DND-41 (cell line): ENCODE measurements around the gene EXOC6.

Experiments used
- ATAC-seq: fragments of 200-7000 bp; cut with Tn5 transposase; 3 replicates; pipeline ENCODE4 v1.9.1; 2021; ENCODE audit warnings: low read depth; ENCODE audit not compliant: insufficient read depth
- DNase-seq: peaks from one replicate; pipeline ENCODE4 v3.0.0-alpha.2; 2020
- H2AFZ ChIP-seq: 2 replicates; pipeline ENCODE4 v1.6.0; 2012; ENCODE audit warnings: low read depth, low read length
- H3K27ac ChIP-seq: 2 replicates; pipeline ENCODE4 v1.5.1; 2012; ENCODE audit warnings: low read length, inconsistent platforms
- H3K27me3 ChIP-seq: fragments of 200-600 bp; sonication (generic); 2 replicates; pipeline ENCODE4 v1.6.0; 2012; ENCODE audit warnings: low read length, mild to moderate bottlenecking, inconsistent platforms; ENCODE audit not compliant: insufficient read depth, poor library complexity
- H3K36me3 ChIP-seq: 2 replicates; pipeline ENCODE4 v1.5.1; 2012; ENCODE audit warnings: low read length, inconsistent platforms; ENCODE audit not compliant: insufficient read depth
- H3K4me1 ChIP-seq: 2 replicates; pipeline ENCODE4 v1.5.1; 2012; ENCODE audit warnings: mild to moderate bottlenecking, low read length; ENCODE audit not compliant: insufficient read depth
- H3K4me2 ChIP-seq: 2 replicates; pipeline ENCODE4 v1.6.0; 2012; ENCODE audit warnings: mild to moderate bottlenecking, moderate library complexity, low read length, inconsistent platforms; ENCODE audit not compliant: insufficient read depth
- H3K4me3 ChIP-seq, 2 experiments: fragments of 200-600 bp in 1 of 2; shearing (Covaris generic) in 1 of 2; 2 replicates each; pipeline ENCODE4 v1.5.1; 2012 to 2016; ENCODE audit warnings: inconsistent platforms in 2 of 2, low read length in 2 of 2, mild to moderate bottlenecking in 2 of 2, low read depth in 1 of 2, moderate library complexity in 1 of 2
- H3K79me2 ChIP-seq: 2 replicates; pipeline ENCODE4 v1.6.0; 2012; ENCODE audit warnings: low read length, inconsistent platforms; ENCODE audit not compliant: insufficient read depth
- H3K9ac ChIP-seq: 2 replicates; pipeline ENCODE4 v1.6.0; 2012; ENCODE audit warnings: low read depth, mild to moderate bottlenecking, inconsistent platforms, low read length, moderate library complexity
- H3K9me3 ChIP-seq: 2 replicates; pipeline ENCODE4 v1.5.1; 2012; ENCODE audit warnings: low read length, moderate library complexity, mild to moderate bottlenecking, inconsistent platforms; ENCODE audit not compliant: insufficient read depth, severe bottlenecking
- H4K20me1 ChIP-seq: 2 replicates; pipeline ENCODE4 v1.6.0; 2012; ENCODE audit warnings: low read length; ENCODE audit not compliant: insufficient read depth
- EZH2 ChIP-seq: IDR thresholded peaks from 3 replicates; pipeline ENCODE4 v1.6.1; 2012; ENCODE audit warnings: borderline replicate concordance, low read depth, mild to moderate bottlenecking, moderate library complexity, low read length, inconsistent platforms; ENCODE audit not compliant: severe bottlenecking
- TF ChIP-seq, protein P1 (sequence below): IDR thresholded peaks from 2 replicates; pipeline ENCODE4 v1.5.1; 2012; ENCODE audit warnings: borderline replicate concordance, low read length, moderate library complexity, mild to moderate bottlenecking; ENCODE audit not compliant: poor library complexity, severe bottlenecking; ENCODE audit errors: extremely low read depth

Gene EXOC6

DNA sequence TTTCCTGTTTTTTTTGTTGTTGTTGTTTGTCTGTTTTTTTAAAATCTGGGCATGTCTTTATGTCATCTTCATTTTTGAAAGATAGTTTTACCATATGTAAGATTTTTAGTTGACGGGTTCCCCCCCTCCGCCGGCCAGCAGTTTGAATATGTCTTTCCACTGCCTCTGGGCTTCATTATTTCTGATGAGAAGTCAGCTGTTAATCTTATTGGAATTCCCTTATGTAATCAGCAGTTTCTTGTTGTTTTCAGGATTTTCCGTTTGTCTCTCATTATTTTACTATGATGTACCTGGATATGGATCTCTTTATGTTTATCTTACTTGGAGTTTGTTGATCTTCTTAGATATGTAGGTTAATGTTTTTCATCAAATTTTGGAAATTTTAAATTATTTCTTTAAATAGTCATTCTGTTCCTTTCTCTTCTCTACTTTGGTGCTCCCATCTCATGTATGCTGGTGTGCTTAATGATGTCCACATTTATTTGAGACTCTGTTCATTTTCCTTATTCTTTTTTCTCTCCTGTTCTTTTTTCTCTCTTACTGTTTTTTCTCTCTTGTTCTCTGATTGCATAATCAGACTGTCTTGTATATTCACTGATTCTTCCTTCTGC is 9.7 kb downstream of the EXOC6 start:
- Histone ChIP-seq H3K36me3 (no peaks in the 10 kb centered on the region), H3K4me1 (no peaks in the 10 kb centered on the region), H3K9ac (no peak overlapping the region), H3K27ac (no peak overlapping the region), H3K27me3 (no peaks in the 10 kb centered on the region), H3K4me3 (no peak overlapping the region), H3K79me2 (peaks cover 96% of the 10 kb centered on the region), H3K4me2 (no peak overlapping the region), H3K9me3 (peaks cover 25% of the 10 kb centered on the region), H2AFZ (no peak overlapping the region), H4K20me1 (peaks cover 3% of the 10 kb centered on the region; the same call in 1 of the 2 replicates)
- ATAC-seq: no peak
- no peak for DNase-seq
- TF ChIP-seq, protein P1, sequence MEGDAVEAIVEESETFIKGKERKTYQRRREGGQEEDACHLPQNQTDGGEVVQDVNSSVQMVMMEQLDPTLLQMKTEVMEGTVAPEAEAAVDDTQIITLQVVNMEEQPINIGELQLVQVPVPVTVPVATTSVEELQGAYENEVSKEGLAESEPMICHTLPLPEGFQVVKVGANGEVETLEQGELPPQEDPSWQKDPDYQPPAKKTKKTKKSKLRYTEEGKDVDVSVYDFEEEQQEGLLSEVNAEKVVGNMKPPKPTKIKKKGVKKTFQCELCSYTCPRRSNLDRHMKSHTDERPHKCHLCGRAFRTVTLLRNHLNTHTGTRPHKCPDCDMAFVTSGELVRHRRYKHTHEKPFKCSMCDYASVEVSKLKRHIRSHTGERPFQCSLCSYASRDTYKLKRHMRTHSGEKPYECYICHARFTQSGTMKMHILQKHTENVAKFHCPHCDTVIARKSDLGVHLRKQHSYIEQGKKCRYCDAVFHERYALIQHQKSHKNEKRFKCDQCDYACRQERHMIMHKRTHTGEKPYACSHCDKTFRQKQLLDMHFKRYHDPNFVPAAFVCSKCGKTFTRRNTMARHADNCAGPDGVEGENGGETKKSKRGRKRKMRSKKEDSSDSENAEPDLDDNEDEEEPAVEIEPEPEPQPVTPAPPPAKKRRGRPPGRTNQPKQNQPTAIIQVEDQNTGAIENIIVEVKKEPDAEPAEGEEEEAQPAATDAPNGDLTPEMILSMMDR: no peak
- no peak for TF ChIP-seq EZH2

DNA sequence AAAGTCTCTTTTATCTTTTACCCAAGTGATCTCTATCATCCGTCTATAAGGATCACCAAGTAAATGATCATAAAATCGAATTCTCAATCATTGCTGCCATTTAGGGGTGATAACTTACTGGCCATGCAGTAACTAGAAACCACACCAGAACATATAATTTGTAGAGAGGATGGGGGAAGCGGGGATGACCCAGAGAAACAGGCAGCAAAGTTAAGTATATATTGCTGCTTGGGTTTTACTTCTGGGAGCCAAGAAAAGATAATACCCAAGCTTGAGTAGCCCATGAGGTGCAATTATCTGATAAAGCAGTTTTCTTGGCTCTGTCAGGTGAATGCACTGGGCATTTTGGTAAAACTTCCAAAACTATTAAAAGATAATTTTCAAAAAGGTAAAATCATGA is 18.9 kb downstream of the EXOC6 start:
- H2AFZ ChIP-seq: no peak overlapping the region
- H3K9ac ChIP-seq: no peak overlapping the region
- H3K4me3 ChIP-seq: no peak overlapping the region
- H3K4me1 ChIP-seq: no peaks in the 10 kb centered on the region
- no peak for TF ChIP-seq EZH2
- TF ChIP-seq, protein P1: no peak
- peaks cover 17% of the 10 kb centered on the region; the same call in 1 of the 2 replicates for H4K20me1 ChIP-seq
- DNase-seq (no peak), ATAC-seq (no peak)
- peaks cover 83% of the 10 kb centered on the region for H3K79me2 ChIP-seq
- no peak overlapping the region for H3K4me2 ChIP-seq
- no peaks in the 10 kb centered on the region for H3K9me3 ChIP-seq
- no peaks in the 10 kb centered on the region for H3K27me3 ChIP-seq
- no peaks in the 10 kb centered on the region for H3K36me3 ChIP-seq
- H3K27ac ChIP-seq: no peak overlapping the region

DNA sequence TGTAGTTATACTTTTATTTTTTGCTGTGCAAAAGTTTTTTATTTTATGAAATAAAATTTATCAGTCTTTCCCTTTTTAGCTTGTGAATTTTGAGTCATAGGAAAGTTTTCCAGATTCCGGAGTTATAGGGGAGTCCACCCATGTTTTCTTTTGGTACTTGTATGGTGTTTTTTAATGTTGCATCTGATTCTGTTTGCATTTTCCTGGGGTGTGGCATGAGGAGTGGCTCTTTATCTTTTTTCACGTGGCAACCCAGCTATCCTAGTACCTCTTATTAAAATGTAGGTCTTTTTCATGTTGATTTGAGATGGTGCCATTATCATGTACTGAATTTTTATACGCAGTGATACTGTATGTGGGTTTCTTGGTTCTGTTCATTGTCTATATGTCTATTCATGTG is 19.7 kb downstream of the EXOC6 start:
- Histone ChIP-seq H3K79me2 (peaks cover 83% of the 10 kb centered on the region), H3K4me3 (no peak overlapping the region), H3K9ac (no peak overlapping the region), H3K27me3 (no peaks in the 10 kb centered on the region), H3K36me3 (no peaks in the 10 kb centered on the region), H3K9me3 (no peaks in the 10 kb centered on the region), H2AFZ (no peak overlapping the region), H3K27ac (no peak overlapping the region), H3K4me2 (no peak overlapping the region), H3K4me1 (no peaks in the 10 kb centered on the region), H4K20me1 (peaks cover 18% of the 10 kb centered on the region; the same call in 1 of the 2 replicates)
- ATAC-seq (no peak), DNase-seq (no peak)
- TF ChIP-seq, protein P1: no peak
- TF ChIP-seq EZH2: no peak

DNA sequence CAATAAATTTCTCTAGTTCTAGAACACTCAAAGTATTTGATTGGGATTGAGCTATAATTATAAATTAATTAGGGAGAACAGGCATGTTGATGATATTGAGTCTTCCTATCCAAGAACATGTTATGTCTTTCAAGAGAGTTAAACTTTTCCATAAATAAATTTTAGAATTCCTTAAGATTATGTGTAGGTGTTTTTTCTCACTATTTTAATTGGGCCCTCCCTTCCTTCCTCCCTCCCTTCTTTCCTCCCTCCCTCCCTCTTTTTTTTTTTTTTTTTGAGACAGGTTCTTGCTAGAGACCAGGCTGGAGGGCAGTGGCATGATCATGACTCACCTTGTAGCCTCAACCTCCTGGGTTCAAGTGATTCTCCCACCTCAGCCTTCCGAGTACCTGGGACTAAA is 20.2 kb downstream of the EXOC6 start:
- Histone ChIP-seq H3K4me3 (no peak overlapping the region), H3K36me3 (no peaks in the 10 kb centered on the region), H3K4me1 (no peaks in the 10 kb centered on the region), H2AFZ (no peak overlapping the region), H3K4me2 (no peak overlapping the region), H4K20me1 (peaks cover 22% of the 10 kb centered on the region; the same call in 1 of the 2 replicates), H3K9ac (no peak overlapping the region), H3K27ac (no peak overlapping the region), H3K27me3 (no peaks in the 10 kb centered on the region), H3K79me2 (peaks cover 83% of the 10 kb centered on the region), H3K9me3 (no peaks in the 10 kb centered on the region)
- no peak for TF ChIP-seq EZH2
- TF ChIP-seq, protein P1: no peak
- ATAC-seq (no peak), DNase-seq (no peak)
